HAP-1 (cell line): ENCODE results near the gene CAMK2D.

Experiments used
- DNase-seq, 2 experiments: peaks; one replicate each; pipeline ENCODE4 v3.0.0-alpha.2; 2016 to 2020; ENCODE audit warnings: low spot score in 2 of 2
- H3K27me3 ChIP-seq: fragments of 250-450 bp; sonication (Bioruptor Pico); 2 replicates; pipeline ENCODE4 v1.5.1; 2020; ENCODE audit warnings: low read depth, mild to moderate bottlenecking, moderate library complexity
- H3K36me3 ChIP-seq: fragments of 250-450 bp; sonication (Bioruptor Pico); replicated peaks from 2 replicates; pipeline ENCODE4 v1.5.1; 2020; ENCODE audit warnings: mild to moderate bottlenecking
- H3K4me1 ChIP-seq: fragments of 250-450 bp; sonication (Bioruptor Pico); 2 replicates; pipeline ENCODE4 v1.5.1; 2020; ENCODE audit warnings: mild to moderate bottlenecking
- H3K4me3 ChIP-seq: fragments of 250-450 bp; sonication (Bioruptor Pico); 2 replicates; pipeline ENCODE4 v1.5.1; 2020; ENCODE audit warnings: mild to moderate bottlenecking, moderate library complexity
- H3K9me3 ChIP-seq: fragments of 250-450 bp; sonication (Bioruptor Pico); 2 replicates; pipeline ENCODE4 v1.5.1; 2020; ENCODE audit warnings: mild to moderate bottlenecking, moderate library complexity
- in situ Hi-C: fragments of 300-500 bp; cut with MboI; formaldehyde crosslinking; loops from 3 replicates; pipeline ENCODE4 v1.14.3; 2020; ENCODE audit warnings: low sequenced_read_pairs, inconsistent platforms, mixed read lengths

CAMK2D gene

DNA sequence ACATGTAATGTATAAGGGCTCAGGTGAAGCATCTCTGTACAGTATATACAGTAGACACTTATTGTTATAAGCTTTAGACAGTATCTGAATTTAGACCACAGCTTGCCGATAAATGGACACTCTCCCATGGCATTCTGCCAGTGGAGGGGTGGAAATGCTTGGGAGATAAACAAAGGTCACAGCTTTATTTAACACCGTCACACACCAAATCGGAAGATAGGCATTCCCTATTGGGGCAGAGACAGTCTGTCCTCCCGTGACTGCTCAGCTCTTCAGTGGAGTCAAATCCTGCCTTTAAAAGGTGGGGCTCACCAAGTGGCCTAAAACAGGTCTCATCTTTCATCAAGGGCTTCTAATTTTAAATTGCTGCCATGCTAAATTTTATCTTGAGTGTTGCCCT lies 178.8 kb downstream of the CAMK2D start:
- in situ Hi-C loops: no loop called here
- Histone ChIP-seq H3K4me1 (peaks cover 23% of the 10 kb centered on the region), H3K9me3 (no peaks in the 10 kb centered on the region), H3K4me3 (no peak overlapping the region), H3K36me3 (no peaks in the 10 kb centered on the region), H3K27me3 (no peaks in the 10 kb centered on the region)
- DNase-seq: no peak

DNA sequence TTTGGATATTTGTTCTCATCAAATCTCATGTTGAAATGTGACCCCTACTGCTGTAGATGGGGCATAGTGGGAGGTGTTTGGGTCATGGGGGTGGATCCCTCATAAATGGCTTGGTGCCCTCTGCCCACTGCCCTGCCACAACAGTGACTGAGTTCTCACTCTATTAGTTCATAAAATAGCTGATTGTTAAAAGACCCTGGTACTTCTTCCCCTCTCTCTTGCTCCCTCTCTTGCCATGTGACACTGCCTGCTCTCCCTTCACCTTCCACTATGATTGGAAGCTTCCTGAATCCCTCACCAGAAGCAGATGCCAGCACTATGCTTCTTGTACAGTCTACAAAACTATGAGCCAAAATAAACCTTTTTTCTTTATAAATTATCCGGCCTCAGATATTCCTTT lies 182.2 kb downstream of the CAMK2D start:
- no peaks in the 10 kb centered on the region for H3K9me3 ChIP-seq
- no peak overlapping the region for H3K4me3 ChIP-seq
- H3K36me3 ChIP-seq: no peaks in the 10 kb centered on the region
- no peak for DNase-seq
- H3K27me3 ChIP-seq: no peaks in the 10 kb centered on the region
- H3K4me1 ChIP-seq: peaks cover 21% of the 10 kb centered on the region
- in situ Hi-C loops: no loop called here

DNA sequence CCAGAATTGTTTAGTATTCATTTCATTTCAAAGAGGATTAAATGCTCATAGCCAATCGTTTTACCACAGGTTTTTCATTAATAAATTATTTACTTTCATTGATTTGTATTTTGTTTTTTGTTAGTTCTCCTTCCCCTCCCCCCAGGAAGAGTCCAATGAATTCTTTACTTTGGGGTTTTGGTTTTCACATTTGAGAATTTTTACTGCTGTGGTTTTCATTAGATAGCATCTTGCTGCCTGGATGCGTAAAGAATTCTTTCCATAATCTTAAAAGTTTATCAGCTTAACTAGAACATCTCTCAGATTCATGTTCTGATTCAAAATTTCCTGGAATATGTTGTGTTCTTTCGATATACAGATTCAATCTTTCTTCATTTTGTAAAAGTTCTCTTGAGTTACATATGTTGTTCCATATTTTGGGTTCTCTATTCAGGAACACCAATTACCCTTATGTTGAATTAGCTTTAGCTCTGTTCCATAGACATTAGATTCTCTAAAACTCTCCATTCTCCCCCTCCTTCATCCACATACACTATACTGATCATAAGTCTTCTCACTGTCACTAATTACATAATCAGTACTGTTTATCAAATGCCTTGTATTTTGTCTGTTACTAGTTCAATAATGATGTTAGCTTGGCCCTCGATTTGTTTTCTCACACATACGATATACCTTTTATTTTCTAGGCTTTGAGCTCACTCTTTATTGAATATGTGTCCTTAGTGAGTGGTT lies 184.4 kb downstream of the CAMK2D start:
- Histone ChIP-seq H3K4me3 (no peak overlapping the region), H3K27me3 (no peaks in the 10 kb centered on the region), H3K4me1 (peaks cover 15% of the 10 kb centered on the region), H3K9me3 (no peaks in the 10 kb centered on the region), H3K36me3 (no peaks in the 10 kb centered on the region)
- DNase-seq: no peak
- in situ Hi-C loops: no loop called here

DNA sequence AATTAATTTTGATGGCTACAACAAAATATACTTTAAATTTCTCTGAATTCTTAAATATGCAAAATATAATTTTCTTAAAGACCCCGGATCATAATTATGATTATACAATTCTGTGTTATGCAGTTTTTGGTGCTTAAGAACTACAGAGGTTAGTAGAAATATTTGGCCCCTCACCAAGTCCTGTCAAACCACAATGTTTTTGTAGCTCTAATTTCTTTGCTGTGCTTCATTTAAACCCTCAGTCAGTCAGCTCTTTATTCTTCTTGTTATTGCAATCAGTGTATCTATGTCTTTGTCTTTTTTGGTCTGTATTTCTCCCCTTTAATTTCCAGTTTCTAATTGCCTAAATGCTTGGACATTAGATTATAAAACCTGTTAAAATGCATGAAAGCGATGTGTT lies 186.1 kb downstream of the CAMK2D start:
- H3K4me1 ChIP-seq: peaks cover 19% of the 10 kb centered on the region
- in situ Hi-C loops: no loop called here

DNA sequence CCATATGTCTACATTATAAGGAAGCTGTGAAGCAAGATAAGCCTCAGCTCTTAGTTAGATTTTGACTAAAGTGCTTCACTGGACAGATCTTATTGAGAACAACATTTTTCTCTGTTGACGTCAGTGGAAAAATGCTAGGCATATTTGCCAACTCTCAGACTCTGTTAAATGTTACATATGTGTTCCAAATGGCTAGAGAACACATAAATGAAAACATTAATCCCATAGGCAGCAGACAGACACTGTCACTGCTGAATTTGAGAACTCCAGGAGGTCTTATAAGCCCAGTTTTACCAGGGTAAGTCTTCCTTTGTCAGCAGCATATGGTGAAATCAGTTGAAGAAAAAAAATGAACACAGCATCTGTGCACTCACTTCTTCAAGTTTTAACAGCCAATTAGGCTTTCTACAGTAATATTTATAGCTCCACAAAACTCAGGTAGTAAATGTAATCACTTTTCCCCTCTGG lies 186.9 kb downstream of the CAMK2D start:
- in situ Hi-C loops: no loop called here
- Histone ChIP-seq H3K36me3 (no peaks in the 10 kb centered on the region), H3K9me3 (no peaks in the 10 kb centered on the region), H3K4me1 (peaks cover 19% of the 10 kb centered on the region), H3K27me3 (no peaks in the 10 kb centered on the region), H3K4me3 (no peak overlapping the region)
- no peak for DNase-seq

More for the DNA sequence above, 186.1 kb downstream of the CAMK2D start:
- H3K27me3 ChIP-seq: no peaks in the 10 kb centered on the region
- no peaks in the 10 kb centered on the region for H3K9me3 ChIP-seq
- no peak overlapping the region for H3K4me3 ChIP-seq
- DNase-seq: no peak
- no peaks in the 10 kb centered on the region for H3K36me3 ChIP-seq

DNA sequence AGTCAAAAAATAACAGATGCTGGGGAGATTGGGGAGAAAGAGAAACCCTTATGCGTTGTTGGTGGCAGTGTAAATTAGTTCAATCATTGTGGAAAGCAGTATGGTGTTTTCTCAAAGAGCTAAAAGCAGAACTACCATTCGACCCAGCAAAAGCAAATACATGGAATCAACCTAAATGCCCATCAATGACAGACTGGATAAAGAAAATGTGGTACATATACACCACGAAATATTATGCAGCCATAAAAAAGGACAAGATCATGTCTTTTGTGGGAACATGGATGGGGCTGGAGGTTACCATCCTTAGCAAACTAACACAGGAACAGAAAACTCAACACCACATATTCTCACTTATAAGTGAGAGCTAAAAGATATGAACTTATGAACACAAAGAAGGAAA lies 188.9 kb downstream of the CAMK2D start:
- no peaks in the 10 kb centered on the region for H3K27me3 ChIP-seq
- no peaks in the 10 kb centered on the region for H3K9me3 ChIP-seq
- DNase-seq: no peak
- in situ Hi-C loops: no loop called here
- peaks cover 19% of the 10 kb centered on the region for H3K4me1 ChIP-seq
- no peaks in the 10 kb centered on the region for H3K36me3 ChIP-seq
- H3K4me3 ChIP-seq: no peak overlapping the region

DNA sequence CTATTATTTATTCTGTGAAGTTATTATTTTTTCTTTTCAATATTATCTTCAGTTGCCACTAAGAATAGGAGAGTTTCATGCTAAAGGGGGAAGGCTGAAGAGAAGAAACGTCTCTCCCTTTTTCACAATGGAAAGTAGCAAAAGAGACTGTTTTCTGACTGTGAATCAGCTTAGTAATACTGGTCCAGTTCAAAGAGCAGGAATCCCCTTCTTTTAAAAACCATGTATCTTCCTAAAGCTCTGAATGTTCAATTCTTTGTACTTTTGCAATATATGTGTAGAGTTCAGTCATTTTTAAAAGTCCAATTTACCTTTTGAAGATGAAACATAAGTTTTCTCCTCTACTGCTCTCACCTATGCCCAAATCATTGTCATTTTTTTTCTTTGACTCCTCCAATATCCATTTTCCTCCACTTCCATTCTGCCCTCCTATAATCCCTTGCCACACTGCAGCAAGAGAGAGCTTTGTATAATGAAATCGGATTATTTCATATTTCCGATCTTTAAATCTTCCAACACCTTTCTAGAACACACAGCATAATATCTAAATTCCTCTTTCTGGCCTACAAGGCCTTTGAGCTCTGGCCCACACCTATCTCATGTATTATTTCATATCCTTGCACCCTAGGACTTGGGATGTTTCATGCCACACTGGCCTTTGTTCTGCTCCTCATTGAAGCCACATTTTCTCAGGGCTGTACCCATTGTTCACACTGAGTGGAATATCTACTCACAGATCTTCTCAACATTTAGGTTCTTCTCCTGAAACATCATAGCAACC lies 195.3 kb downstream of the CAMK2D start:
- Histone ChIP-seq H3K9me3 (no peaks in the 10 kb centered on the region), H3K36me3 (no peaks in the 10 kb centered on the region), H3K27me3 (no peaks in the 10 kb centered on the region), H3K4me1 (no peaks in the 10 kb centered on the region), H3K4me3 (no peak overlapping the region)
- no peak for DNase-seq
- in situ Hi-C loops: no loop called here

DNA sequence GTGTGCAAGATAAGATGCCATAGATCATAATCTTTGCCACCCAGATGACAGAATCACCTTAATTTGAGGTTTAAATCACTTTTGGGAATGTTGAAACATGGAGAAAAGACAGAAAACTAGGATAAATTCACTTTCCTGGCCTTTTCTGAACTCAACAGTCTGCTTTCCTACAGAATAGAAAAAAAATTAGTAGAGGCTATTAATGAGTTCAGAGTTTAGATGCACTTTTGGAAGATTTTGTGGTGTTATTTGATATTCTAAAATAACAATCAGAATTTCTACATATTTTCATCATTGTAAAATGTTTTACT lies 195.9 kb downstream of the CAMK2D start:
- H3K4me3 ChIP-seq: no peak overlapping the region
- H3K9me3 ChIP-seq: no peaks in the 10 kb centered on the region
- no peaks in the 10 kb centered on the region for H3K4me1 ChIP-seq
- H3K27me3 ChIP-seq: no peaks in the 10 kb centered on the region
- no peaks in the 10 kb centered on the region for H3K36me3 ChIP-seq
- DNase-seq: no peak
- in situ Hi-C loops: no loop called here

DNA sequence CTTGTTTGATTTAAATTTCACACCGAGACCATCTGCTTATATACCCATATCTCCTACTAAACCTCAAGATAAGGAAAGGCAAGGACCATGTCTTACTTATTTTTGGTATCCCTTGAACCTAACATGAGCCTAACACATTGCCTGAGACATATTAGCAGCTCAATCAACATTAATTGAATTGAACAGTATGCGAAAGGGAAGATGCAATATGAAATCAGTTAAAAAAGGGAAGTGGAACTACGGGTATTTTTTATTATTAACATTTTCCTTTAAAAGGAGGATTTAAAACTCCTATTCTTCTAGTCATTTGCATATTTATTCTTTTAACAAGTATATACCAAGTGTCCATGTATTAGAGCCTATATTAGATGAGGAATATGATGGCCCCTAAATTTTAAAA lies 197.0 kb downstream of the CAMK2D start:
- Histone ChIP-seq H3K4me3 (no peak overlapping the region), H3K9me3 (no peaks in the 10 kb centered on the region), H3K27me3 (no peaks in the 10 kb centered on the region), H3K4me1 (no peaks in the 10 kb centered on the region), H3K36me3 (no peaks in the 10 kb centered on the region)
- in situ Hi-C loops: no loop called here
- DNase-seq: no peak

DNA sequence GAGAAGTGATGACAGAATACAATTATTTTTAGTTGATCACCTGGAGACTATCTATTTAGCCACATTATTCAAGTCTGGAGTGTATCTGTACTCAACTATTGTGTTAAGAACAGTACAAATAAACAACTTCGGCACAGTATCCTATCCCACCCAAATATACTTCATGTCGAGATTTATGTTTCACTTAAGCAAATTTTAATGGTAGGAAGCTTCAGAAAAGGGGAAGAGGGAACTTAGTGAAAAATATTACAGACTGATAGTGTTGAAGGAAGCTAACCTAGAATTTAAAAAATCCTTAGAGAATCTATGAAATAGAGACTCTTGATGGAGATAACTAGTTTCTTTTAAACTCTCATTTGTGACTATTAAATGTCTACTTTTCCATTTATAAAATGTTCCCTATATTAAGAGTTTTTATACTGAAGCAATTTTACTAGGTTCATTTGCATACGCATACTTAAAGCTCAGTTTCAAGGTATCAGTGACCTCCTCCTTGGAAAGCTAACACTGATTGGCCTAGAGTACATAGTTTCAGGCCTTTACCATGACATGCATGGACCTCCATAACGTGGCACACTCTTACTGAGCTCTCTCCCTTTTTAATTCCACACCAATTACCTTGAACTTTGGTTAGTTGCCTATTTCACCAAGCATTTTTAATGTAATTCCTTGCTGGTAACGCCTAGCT lies 197.7 kb downstream of the CAMK2D start:
- H3K4me3 ChIP-seq: no peak overlapping the region
- no peaks in the 10 kb centered on the region for H3K27me3 ChIP-seq
- in situ Hi-C loops: no loop called here
- H3K9me3 ChIP-seq: no peaks in the 10 kb centered on the region
- H3K36me3 ChIP-seq: no peaks in the 10 kb centered on the region
- DNase-seq: no peak
- no peaks in the 10 kb centered on the region for H3K4me1 ChIP-seq

DNA sequence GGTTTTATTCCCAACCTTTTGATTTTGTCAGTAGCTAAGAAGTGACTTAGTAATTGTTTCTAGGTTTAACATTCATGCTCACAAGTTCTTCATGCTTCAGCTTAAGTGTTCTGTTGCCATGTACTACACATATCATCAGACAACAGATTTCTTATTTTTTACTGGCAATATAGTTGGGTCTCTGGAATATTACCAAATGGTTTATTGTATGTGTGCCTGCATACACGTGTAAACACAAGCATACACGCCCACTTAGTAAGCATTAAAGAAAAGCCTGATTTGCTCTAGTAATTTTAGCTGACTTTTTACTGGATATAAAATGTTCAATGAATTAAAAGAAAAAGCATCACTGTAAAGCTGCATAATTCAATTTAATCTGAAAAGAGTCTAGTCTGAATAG lies 199.8 kb downstream of the CAMK2D start:
- Histone ChIP-seq H3K9me3 (no peaks in the 10 kb centered on the region), H3K4me1 (no peaks in the 10 kb centered on the region), H3K36me3 (no peaks in the 10 kb centered on the region), H3K27me3 (no peaks in the 10 kb centered on the region), H3K4me3 (no peak overlapping the region)
- in situ Hi-C loops: no loop called here
- DNase-seq: no peak

DNA sequence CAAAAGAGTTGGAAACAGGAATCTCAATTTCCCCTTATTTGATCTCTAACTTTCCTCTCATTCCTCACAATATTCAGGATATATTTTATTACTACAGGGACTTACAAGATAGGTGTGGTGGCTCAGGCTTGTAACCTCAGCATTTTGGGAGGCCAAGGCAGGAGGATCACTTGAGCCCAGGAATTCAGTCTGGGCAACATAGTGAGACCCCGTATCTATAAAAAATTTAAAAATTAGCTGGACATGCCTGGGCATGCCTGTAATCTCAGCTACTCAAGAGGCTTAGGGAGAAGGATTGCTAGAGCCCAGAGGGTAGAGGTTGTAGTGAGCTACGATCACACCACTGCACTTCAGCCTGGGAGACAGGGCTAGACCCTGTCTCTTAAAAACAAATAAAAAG lies 200.4 kb downstream of the CAMK2D start:
- no peaks in the 10 kb centered on the region for H3K36me3 ChIP-seq
- no peaks in the 10 kb centered on the region for H3K27me3 ChIP-seq
- in situ Hi-C loops: no loop called here
- no peaks in the 10 kb centered on the region for H3K9me3 ChIP-seq
- DNase-seq: no peak
- H3K4me3 ChIP-seq: no peak overlapping the region
- H3K4me1 ChIP-seq: no peaks in the 10 kb centered on the region

DNA sequence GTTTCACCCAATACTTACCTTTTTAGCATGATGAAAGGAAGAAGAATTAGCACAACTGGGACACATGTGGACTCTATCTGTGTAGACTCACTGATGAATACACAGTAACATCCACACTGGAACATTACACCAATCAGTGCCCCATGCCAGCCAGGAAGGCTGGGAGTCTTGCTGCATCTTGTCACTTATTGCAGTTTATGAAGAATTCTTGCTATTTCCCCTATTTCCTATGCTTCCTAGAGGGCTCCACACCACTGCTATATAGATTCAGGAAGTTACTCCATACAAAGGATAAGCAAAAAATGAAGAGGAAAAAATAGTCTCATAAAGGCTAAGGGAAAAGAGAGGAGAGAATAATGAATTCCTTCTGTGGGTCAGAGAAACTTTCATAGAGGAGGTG lies 201.0 kb downstream of the CAMK2D start:
- Histone ChIP-seq H3K4me1 (no peaks in the 10 kb centered on the region), H3K36me3 (no peaks in the 10 kb centered on the region), H3K4me3 (no peak overlapping the region), H3K9me3 (no peaks in the 10 kb centered on the region), H3K27me3 (no peaks in the 10 kb centered on the region)
- in situ Hi-C loops: no loop called here
- DNase-seq: no peak

DNA sequence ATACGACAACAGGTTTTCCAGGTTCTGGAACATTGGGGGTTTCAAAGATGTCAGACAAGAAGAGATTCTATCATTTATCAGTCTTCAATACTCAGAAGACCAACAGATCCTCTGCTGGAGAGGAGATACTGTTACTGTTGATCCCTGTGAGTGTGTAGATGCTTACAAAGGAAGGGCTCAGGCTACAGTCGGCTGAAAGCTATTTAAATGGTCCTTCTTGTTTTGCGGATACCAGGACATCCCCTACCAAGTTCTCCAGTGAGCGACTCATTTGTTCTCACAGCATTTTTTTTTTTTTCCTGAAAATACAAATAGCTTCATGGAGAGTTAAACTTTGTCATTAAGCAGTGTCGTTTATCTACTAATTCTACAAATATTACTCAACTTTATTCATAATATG lies 201.6 kb downstream of the CAMK2D start:
- no peaks in the 10 kb centered on the region for H3K36me3 ChIP-seq
- H3K27me3 ChIP-seq: no peaks in the 10 kb centered on the region
- DNase-seq: no peak
- no peaks in the 10 kb centered on the region for H3K4me1 ChIP-seq
- in situ Hi-C loops: loop anchor here (10.0 kb wide), 1 partner anchor 205 kb away; the partner anchor contains the start of gene CAMK2D
- no peak overlapping the region for H3K4me3 ChIP-seq
- H3K9me3 ChIP-seq: no peaks in the 10 kb centered on the region
